GM10266 (cell line): ENCODE measurements around the gene MCF2L2.
A peak's percentile ranks its signal among the peaks of the same experiment; 100 is the strongest.

ENCODE experiments used
- DNase-seq: peaks from one replicate; pipeline ENCODE4 v3.0.0; 2012; ENCODE audit errors: extremely low spot score
- TF ChIP-seq, protein P1 (sequence below): IDR thresholded peaks from 2 replicates; pipeline ENCODE4 v1.5.1; 2012; ENCODE audit warnings: mild to moderate bottlenecking, low read depth; ENCODE audit not compliant: control insufficient read depth, insufficient read depth; ENCODE audit errors: missing control alignments

MCF2L2 gene

DNA sequence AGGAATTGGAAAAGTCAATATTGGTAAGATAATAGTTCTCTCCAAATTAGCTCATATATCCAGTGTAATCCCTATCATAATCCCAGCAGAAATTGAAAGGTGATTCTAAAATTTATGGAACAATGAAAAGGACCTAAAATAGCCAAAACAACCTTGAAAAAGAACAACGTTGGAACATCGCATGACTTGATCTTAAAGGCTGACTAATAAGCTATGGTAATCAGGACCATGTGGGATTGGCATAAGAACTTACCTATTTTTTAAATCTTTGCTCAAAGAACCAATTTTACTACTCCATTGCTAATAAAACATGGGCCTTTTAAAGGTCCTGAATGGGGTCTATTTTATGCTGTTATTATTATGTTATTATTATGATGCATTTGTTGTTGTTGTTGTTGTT lies 134.5 kb downstream of the MCF2L2 start:
- DNase-seq: no peak
- TF ChIP-seq, protein P1, sequence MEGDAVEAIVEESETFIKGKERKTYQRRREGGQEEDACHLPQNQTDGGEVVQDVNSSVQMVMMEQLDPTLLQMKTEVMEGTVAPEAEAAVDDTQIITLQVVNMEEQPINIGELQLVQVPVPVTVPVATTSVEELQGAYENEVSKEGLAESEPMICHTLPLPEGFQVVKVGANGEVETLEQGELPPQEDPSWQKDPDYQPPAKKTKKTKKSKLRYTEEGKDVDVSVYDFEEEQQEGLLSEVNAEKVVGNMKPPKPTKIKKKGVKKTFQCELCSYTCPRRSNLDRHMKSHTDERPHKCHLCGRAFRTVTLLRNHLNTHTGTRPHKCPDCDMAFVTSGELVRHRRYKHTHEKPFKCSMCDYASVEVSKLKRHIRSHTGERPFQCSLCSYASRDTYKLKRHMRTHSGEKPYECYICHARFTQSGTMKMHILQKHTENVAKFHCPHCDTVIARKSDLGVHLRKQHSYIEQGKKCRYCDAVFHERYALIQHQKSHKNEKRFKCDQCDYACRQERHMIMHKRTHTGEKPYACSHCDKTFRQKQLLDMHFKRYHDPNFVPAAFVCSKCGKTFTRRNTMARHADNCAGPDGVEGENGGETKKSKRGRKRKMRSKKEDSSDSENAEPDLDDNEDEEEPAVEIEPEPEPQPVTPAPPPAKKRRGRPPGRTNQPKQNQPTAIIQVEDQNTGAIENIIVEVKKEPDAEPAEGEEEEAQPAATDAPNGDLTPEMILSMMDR: no peak

DNA sequence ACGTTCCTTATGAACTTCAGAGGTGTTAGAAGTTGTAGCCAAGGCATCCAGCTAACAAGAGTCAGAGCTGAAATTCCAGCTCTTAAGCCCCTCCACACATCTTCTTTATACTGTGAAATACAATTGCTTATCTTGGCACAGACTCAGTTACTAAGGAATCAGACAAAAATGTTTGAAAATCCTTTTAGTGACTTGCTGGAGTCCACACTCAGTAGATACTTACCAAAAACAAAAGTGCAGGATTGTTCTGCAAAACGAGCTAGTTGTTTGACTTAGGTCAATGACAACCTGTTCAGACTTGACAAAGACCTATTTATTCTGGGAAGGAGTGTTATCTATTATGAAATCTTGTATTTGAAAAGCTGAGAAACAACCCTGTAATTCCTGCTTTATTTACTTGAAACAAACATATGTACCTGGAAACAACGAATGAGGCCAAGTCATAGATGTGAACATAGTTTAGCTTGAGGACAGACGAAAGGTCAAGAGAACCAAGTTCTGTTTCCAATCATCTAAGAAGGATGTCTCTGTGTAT lies 136.9 kb downstream of the MCF2L2 start:
- TF ChIP-seq, protein P1: no peak
- DNase-seq: no peak

DNA sequence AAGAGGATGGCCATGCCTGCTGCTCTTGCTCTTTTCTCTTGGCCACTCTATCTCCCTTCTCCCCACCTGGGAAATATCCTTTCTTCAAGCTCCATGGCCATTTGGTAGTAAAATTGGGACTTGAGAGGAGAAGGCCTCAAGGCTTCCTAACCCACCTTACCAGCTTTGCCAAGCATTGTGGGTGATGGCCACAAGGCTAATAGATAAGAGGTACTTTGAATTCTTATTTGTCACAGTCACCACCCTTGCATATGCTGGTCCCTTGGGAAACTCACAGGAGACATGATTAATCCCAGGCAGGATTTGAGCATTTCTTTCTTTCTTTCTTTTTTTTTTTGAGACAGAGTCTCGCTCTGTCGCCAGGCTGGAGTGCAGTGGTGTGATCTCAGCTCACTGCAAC lies 138.2 kb downstream of the MCF2L2 start:
- TF ChIP-seq, protein P1: no peak
- DNase-seq: no peak

DNA sequence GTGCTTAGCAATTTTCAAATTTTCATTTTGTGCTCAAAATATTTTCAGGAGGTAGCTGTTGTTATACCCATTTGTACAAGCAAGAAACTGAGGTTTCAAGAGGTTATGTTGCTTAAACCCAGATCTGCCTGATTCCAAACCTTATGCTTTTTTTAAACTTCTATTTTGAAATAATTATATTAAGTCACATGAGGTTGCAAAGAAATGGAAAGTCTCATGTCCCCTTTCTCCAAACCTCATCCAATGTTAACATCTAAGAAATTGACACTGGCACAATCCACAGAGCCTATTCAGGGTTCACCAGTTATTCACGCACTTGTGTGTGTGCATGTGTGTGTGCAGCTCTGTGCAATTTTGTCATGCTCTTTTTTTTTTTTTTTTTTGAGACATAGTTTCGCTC lies 140.3 kb downstream of the MCF2L2 start:
- DNase-seq: no peak
- TF ChIP-seq, protein P1: no peak

DNA sequence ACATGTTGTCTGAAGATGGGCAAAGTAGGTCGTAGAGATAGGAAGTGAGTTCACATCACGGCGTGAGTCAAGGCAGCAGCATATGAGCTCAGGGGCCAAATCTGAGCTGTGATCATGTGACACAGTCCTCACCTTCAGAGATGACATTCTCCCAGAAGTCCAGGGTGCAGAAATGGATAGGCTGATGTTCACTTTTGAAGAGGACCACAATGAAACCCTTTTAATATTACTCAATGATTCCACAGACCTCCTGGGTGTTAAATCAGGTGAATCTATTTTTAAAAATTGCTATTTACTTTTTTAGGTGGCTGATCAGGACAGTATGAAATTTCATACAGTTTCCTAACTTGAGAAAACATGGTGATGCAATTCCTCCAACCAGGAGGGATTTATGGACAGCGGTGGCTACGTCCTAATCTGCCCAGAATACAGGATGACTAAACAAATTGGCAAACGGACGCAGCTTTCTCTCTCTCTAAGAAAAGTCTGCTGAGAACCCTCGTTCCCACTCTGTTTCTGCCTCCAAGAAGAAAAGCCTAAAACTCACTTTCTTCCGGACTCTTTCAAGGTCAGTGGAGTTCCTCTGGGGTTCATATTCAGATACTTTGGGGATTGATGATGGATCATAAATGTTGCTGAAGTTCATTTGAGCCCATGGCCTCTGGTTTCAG lies 141.0 kb downstream of the MCF2L2 start:
- no peak for DNase-seq
- TF ChIP-seq, protein P1: no peak

DNA sequence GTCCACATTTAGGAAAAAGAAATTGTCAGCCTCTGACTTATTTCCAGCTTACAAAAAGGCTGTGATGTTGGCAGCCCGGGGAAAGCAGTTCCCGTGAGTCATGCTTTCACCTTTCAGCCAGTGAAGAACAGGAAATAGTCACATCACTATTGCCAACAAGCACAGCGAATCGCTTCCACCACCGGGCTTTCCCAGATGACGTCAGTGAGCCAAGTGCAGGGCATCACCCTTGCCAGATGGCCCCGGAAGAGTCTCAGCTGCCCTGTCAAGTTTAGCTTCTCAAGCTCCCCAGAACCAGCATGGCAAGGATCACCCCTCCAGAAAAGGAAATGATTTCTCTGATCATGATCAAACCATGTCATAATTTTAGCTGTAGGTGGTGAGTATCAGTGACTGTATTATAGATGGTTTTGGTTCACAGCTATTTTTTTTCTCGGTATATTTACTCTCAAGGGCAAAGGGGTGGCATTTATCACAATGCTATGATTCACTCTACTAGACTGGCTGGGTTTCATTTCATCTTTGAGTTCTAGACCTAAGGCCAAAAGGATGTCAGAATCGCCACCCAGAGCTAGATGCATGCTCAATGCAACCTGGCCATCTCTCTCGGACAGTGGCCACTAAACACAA lies 142.5 kb downstream of the MCF2L2 start:
- TF ChIP-seq, protein P1: no peak
- DNase-seq: peak; percentile 85

DNA sequence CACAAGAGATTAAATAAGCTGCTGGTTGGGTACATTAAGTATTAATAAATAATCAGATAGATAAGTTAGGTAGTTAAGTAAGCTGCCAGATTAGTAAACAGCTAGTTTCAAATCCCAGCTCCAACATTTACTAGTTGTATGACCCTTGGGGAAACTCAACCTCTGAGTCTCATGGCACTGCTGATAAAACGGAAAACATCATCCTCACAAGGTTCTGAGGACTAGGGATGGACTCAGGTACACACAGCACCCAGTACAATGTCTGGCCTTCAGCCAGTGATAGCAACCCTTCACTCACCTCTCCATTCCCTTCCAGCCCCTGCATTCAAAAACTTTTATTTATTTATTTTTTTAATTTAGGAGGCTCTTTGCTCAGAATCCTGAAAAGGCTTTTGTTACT lies 143.1 kb downstream of the MCF2L2 start:
- DNase-seq: no peak
- TF ChIP-seq, protein P1: no peak
